ENCODE measurements around the gene EMCN.

DNA sequence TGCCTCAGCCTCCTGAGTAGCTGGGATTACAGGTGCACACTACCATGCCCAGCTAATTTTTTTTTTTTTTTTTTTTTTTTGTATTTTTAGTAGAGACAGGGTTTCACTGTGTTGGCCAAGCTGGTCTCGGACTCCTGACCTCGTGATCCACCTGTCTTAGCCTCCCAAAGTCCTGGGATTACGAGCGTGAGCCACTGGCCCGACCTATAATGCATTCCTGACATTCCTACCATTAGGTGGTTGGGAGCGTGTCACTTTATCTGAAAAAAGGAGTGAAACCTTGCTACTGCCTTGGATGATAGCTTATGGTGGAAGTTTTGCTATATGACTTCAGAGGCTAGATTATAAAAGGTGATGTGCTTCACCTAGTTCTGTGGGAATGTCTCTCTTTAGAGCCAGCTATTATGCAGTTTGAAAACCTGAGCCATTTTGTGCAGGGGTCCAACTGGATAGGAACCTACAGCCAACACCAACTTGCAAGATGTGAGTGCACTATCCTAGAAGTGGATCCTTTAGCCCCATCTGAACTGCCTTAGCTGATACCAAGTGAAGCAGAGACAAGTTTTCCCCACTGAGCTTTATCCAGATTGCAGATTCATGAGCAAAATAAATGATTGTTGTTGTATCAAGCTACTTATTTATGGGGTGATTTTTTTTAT, 29.8 kb upstream of the EMCN start:
- no peak for TF ChIP-seq EZH2phosphoT487 (IDR thresholded peaks at IDR 0.05; ENCODE audit: low read depth)
- no peak for TF ChIP-seq CTCF (IDR thresholded peaks at IDR 0.05; ENCODE audit: low read depth, low read length)
